NT2/D1 (cell line): Measurements from ENCODE around the gene TUBGCP2.
"Not testable (repeated sequence)": the region's sequence is repeated elsewhere in the genome, so short reads cannot be mapped to it uniquely, and the experiment has no call there.

ENCODE experiments used
- DNase-seq: peaks from one replicate; pipeline ENCODE4 v3.0.0-alpha.2; 2011; ENCODE audit warnings: low read depth, low spot score
- H3K27me3 ChIP-seq: 2 replicates; pipeline ENCODE4 v1.6.0; 2011; ENCODE audit warnings: mild to moderate bottlenecking; ENCODE audit not compliant: insufficient read length, insufficient read depth
- H3K36me3 ChIP-seq: 2 replicates; pipeline ENCODE4 v1.6.1; 2011; ENCODE audit warnings: mild to moderate bottlenecking, low read length, mixed read lengths; ENCODE audit not compliant: insufficient read depth, insufficient read length
- H3K4me1 ChIP-seq: 2 replicates; pipeline ENCODE4 v1.5.1; 2011; ENCODE audit not compliant: insufficient read depth, insufficient read length
- H3K4me3 ChIP-seq: 2 replicates; pipeline ENCODE4 v1.5.1; 2011; ENCODE audit warnings: low read depth; ENCODE audit not compliant: insufficient read length
- H3K9ac ChIP-seq: 2 replicates; pipeline ENCODE4 v1.6.0; 2011; ENCODE audit warnings: low read depth; ENCODE audit not compliant: insufficient read length
- H3K9me3 ChIP-seq: 2 replicates; pipeline ENCODE4 v1.5.1; 2011; ENCODE audit warnings: mild to moderate bottlenecking, low read length; ENCODE audit not compliant: insufficient read depth
- SUZ12 ChIP-seq: IDR thresholded peaks from 2 replicates; pipeline ENCODE4 v1.6.1; 2011; ENCODE audit not compliant: insufficient read length, insufficient read depth; ENCODE audit errors: extremely low read depth
- YY1 ChIP-seq: IDR thresholded peaks from 2 replicates; pipeline ENCODE4 v1.6.1; 2011; ENCODE audit not compliant: insufficient read length, insufficient read depth
- ZNF274 ChIP-seq: IDR thresholded peaks from 2 replicates; pipeline ENCODE4 v1.6.1; 2011; ENCODE audit warnings: mild to moderate bottlenecking, low read depth, low read length

The TUBGCP2 gene

GRCh38 chr10:133270773-133271297 is 37.8 kb downstream of the TUBGCP2 start:
- H3K9ac ChIP-seq: no peak overlapping the region
- H3K4me1 ChIP-seq: peaks cover 9% of the 10 kb centered on the region
- TF ChIP-seq ZNF274 (no peak), SUZ12 (no peak), YY1 (no peak)
- no peak overlapping the region for H3K4me3 ChIP-seq
- no peak for DNase-seq
- H3K36me3 ChIP-seq: peaks cover 3% of the 10 kb centered on the region
- H3K27me3 ChIP-seq: no peaks in the 10 kb centered on the region
- H3K9me3 ChIP-seq: no peaks in the 10 kb centered on the region

DNA sequence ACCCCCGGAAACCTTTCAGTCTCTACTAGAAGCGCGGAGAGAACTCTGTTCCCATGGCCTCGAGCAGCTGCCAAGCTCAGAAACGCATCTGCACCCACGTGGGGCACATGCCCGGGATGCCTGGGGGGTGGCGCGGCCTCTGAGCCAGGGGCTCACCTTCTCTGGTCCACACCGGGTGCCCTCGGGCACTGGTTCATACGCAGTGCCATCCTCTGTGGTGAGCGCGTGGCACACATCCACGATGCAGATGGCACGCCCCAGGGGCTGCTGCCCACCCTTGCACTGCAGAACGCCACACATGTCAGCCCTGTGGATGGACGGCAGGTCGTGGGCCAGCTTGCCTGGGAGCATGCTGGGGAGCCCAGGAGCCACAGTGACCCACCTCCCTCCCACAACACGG is 38.5 kb downstream of the TUBGCP2 start:
- no peaks in the 10 kb centered on the region for H3K27me3 ChIP-seq
- peaks cover 4% of the 10 kb centered on the region for H3K4me1 ChIP-seq
- no peaks in the 10 kb centered on the region for H3K9me3 ChIP-seq
- H3K36me3 ChIP-seq: peaks cover 3% of the 10 kb centered on the region
- no peak for DNase-seq
- TF ChIP-seq YY1 (no peak), SUZ12 (no peak), ZNF274 (no peak)
- H3K4me3 ChIP-seq: no peak overlapping the region
- H3K9ac ChIP-seq: no peak overlapping the region

- no peak for TF ChIP-seq SUZ12
- Histone ChIP-seq H3K9ac (no peak overlapping the region), H3K4me1 (peaks cover 2% of the 10 kb centered on the region), H3K4me3 (no peak overlapping the region), H3K36me3 (peaks cover 3% of the 10 kb centered on the region), H3K27me3 (no peaks in the 10 kb centered on the region), H3K9me3 (no peaks in the 10 kb centered on the region)
- DNase-seq: no peak
Measured at GRCh38 chr10:133269367-133269766, 39.3 kb downstream of the TUBGCP2 start.

DNA sequence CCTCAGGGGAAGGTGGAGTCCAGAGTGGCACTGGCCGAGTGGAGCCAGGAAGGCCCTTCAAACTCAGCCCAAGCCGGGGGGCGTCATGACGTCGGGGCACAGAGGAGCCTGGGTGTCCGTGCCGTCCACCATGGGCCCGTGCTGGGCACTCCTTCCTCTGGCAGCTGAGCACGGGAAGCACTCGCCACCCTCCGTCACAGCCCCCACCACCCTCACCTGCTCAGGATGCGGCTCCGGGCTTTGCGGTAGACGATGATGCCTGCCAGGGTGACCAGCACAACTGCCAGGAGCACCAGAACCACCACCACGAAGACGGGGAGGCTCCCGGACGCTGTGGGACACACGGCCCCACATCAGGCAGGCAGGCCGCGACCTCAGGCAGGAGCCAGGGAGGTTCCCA is 40.1 kb downstream of the TUBGCP2 start:
- DNase-seq: no peak
- Histone ChIP-seq H3K27me3 (peaks cover 2% of the 10 kb centered on the region), H3K9ac (no peak overlapping the region), H3K9me3 (no peaks in the 10 kb centered on the region), H3K4me1 (peaks cover 4% of the 10 kb centered on the region), H3K4me3 (no peak overlapping the region), H3K36me3 (peaks cover 3% of the 10 kb centered on the region)
- TF ChIP-seq ZNF274: no peak
- TF ChIP-seq SUZ12: no peak

DNA sequence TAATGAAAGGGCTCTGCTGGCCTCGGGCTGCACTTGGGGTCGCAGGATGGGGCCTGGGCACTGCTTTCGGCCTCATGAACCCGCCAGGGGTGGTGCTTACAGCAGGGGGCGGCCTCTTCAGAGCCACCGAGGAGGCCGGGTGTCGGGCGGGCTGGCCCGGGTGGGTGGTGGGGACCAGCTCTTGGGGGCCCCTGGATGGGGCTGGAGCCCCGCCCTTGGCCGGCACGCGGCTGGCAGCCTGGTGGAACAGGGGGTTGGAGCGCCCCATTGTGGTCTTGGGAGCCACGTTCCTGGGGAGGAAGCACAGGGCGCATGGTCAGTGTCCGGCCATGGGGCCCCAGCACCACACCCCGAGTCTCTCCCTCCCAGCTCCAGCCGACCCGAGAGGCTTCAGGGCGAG is 40.8 kb downstream of the TUBGCP2 start:
- Histone ChIP-seq H3K4me3 (no peak overlapping the region), H3K4me1 (peaks cover 4% of the 10 kb centered on the region), H3K36me3 (peaks cover 3% of the 10 kb centered on the region), H3K27me3 (peaks cover 8% of the 10 kb centered on the region), H3K9ac (no peak overlapping the region), H3K9me3 (no peaks in the 10 kb centered on the region)
- DNase-seq: no peak
- TF ChIP-seq ZNF274: no peak
- TF ChIP-seq YY1: no peak
- no peak for TF ChIP-seq SUZ12

- peaks cover 3% of the 10 kb centered on the region for H3K36me3 ChIP-seq
- DNase-seq: no peak
- TF ChIP-seq SUZ12 (no peak), ZNF274 (no peak)
- no peak overlapping the region for H3K9ac ChIP-seq
- peaks cover 4% of the 10 kb centered on the region for H3K4me1 ChIP-seq
- H3K27me3 ChIP-seq: peaks cover 13% of the 10 kb centered on the region
- H3K9me3 ChIP-seq: no peaks in the 10 kb centered on the region
- H3K4me3 ChIP-seq: no peak overlapping the region
Measured at GRCh38 chr10:133267293-133267692, 41.4 kb downstream of the TUBGCP2 start.

GRCh38 chr10:133266056-133266795 is 42.4 kb downstream of the TUBGCP2 start:
- no peak for DNase-seq
- peaks cover 3% of the 10 kb centered on the region for H3K36me3 ChIP-seq
- peaks cover 18% of the 10 kb centered on the region for H3K27me3 ChIP-seq
- no peaks in the 10 kb centered on the region for H3K9me3 ChIP-seq
- no peak overlapping the region for H3K4me3 ChIP-seq
- TF ChIP-seq ZNF274 (no peak), YY1 (no peak), SUZ12 (no peak)
- no peak overlapping the region for H3K9ac ChIP-seq
- peaks cover 6% of the 10 kb centered on the region for H3K4me1 ChIP-seq

- H3K4me1 ChIP-seq: not testable (repeated sequence)
Measured at GRCh38 chr10:133265052-133265451, 43.6 kb downstream of the TUBGCP2 start.

More at GRCh38 chr10:133265052-133265451, 43.6 kb downstream of the TUBGCP2 start:
- H3K36me3 ChIP-seq, H3K9me3 ChIP-seq, H3K9ac ChIP-seq, DNase-seq, H3K4me3 ChIP-seq: not testable (repeated sequence)
- peaks cover 30% of the 10 kb centered on the region for H3K27me3 ChIP-seq
